HepG2 (cell line): ENCODE data around the gene FAM83E. TPM values are rescaled to one million over a fixed set of nuclear protein-coding genes. Genes with fewer than 3 reads are reported as not detected.

Source experiments
- ATAC-seq: fragments of 200-7000 bp; cut with Tn5 transposase; 3 replicates; pipeline ENCODE4 v1.9.1; 2020; ENCODE audit warnings: mild to moderate bottlenecking, moderate library complexity
- BruUV-seq: library from RNA; stranded (reverse); fragments of 400-500 nt; replicated peaks from 2 replicates; lab custom pipeline; 2021; lab: Mats Ljungman, UMichigan
- CTCF ChIA-PET: fragments of 300-600 bp; formaldehyde crosslinking; extraction: SDS; loops from one replicate; lab custom pipeline; 2021; ENCODE audit warnings: low total read pairs, inconsistent platforms, low intra/inter-chr PET ratio; lab: Yijun Ruan, JAX
- POLR2A ChIA-PET: fragments of 350-600 bp; sonication (Branson Sonifier 250); formaldehyde crosslinking; loops from one replicate; lab custom pipeline; 2020; ENCODE audit warnings: antibody characterized with exemption, inconsistent platforms; lab: Yijun Ruan, JAX
- DNase-seq: peaks from one replicate; pipeline ENCODE4 v3.0.0-alpha.2; 2015; ENCODE audit warnings: low spot score
- FAIRE-seq: peaks from 3 replicates; lab custom pipeline; 2011; peaks lifted over from hg19 to GRCh38; lab: Jason Lieb, UNC
- H2AFZ ChIP-seq: one replicate; pipeline ENCODE4 v1.6.1; 2011; ENCODE audit warnings: low read length, inconsistent platforms
- H3K27ac ChIP-seq: fragments of 300-600 bp; 3 replicates; pipeline ENCODE4 v1.8.0; 2011; ENCODE audit warnings: mixed run types, mild to moderate bottlenecking, mixed read lengths, low read length, inconsistent platforms; ENCODE audit not compliant: insufficient read depth; ENCODE audit errors: extremely low read length
- H3K27me3 ChIP-seq, 2 experiments: fragments of 200-600 bp in 1 of 2; 2 replicates in 1 of 2; 3 replicates in 1 of 2; pipeline versions ENCODE4 v1.6.0 to v1.8.0; 2011; ENCODE audit warnings: low read length in 2 of 2, mild to moderate bottlenecking in 2 of 2, moderate library complexity in 2 of 2, inconsistent platforms in 1 of 2; ENCODE audit not compliant: insufficient read depth in 2 of 2, control insufficient read depth in 1 of 2
- H3K36me3 ChIP-seq, 2 experiments: fragments of 200-600 bp in 1 of 2; replicated peaks in 1 of 2; 2 replicates in 1 of 2; 3 replicates in 1 of 2; pipeline versions ENCODE4 v1.5.1 to v1.8.0; 2011; ENCODE audit warnings: low read length in 2 of 2, inconsistent platforms in 1 of 2; ENCODE audit not compliant: insufficient read depth in 2 of 2, control insufficient read depth in 1 of 2
- H3K4me1 ChIP-seq: 2 replicates; pipeline ENCODE4 v1.5.1; 2012; ENCODE audit warnings: low read length, inconsistent platforms; ENCODE audit not compliant: insufficient read depth
- H3K4me2 ChIP-seq: 2 replicates; pipeline ENCODE4 v1.6.0; 2011; ENCODE audit warnings: low read depth, low read length, inconsistent platforms
- H3K4me3 ChIP-seq, 3 experiments: fragments of 200-600 bp in 1 of 3; sonication (generic), shearing (Covaris generic) in 1 of 3; replicated peaks in 1 of 3; 2 replicates each; pipeline ENCODE4 v1.5.1; 2011 to 2016; ENCODE audit warnings: low read length in 3 of 3, inconsistent platforms in 2 of 3, low read depth in 2 of 3, mild to moderate bottlenecking in 2 of 3, control low read depth in 1 of 3, mixed read lengths in 1 of 3; ENCODE audit not compliant: insufficient read depth in 1 of 3
- H3K79me2 ChIP-seq: one replicate; pipeline ENCODE4 v1.6.1; 2011; ENCODE audit warnings: low read length, inconsistent platforms; ENCODE audit not compliant: insufficient read depth
- H3K9ac ChIP-seq: 2 replicates; pipeline ENCODE4 v1.6.0; 2011; ENCODE audit warnings: mild to moderate bottlenecking, low read depth, low read length, inconsistent platforms; ENCODE audit not compliant: insufficient read depth
- H3K9me3 ChIP-seq: 2 replicates; pipeline ENCODE4 v1.5.1; 2012; ENCODE audit warnings: mild to moderate bottlenecking, low read length
- H4K20me1 ChIP-seq: 2 replicates; pipeline ENCODE4 v1.6.0; 2011; ENCODE audit warnings: inconsistent platforms, mild to moderate bottlenecking, low read length, moderate library complexity; ENCODE audit not compliant: insufficient read depth
- ARID4A ChIP-seq: sonication (generic); formaldehyde crosslinking; IDR thresholded peaks from 2 replicates; pipeline ENCODE4 v1.5.0; 2020; ENCODE audit warnings: mild to moderate bottlenecking, missing genetic modification reagents, borderline replicate concordance
- MAFG ChIP-seq: sonication (generic); formaldehyde crosslinking; IDR thresholded peaks from 2 replicates; pipeline ENCODE4 v1.5.1; 2020; ENCODE audit warnings: mild to moderate bottlenecking, missing genetic modification reagents
- NCOA1 ChIP-seq: sonication (generic); formaldehyde crosslinking; IDR thresholded peaks from 2 replicates; pipeline ENCODE4 v1.9.0; 2021; ENCODE audit warnings: missing genetic modification reagents
- ZNF546 ChIP-seq: sonication (generic); formaldehyde crosslinking; conservative IDR thresholded peaks from 2 replicates; pipeline ENCODE4 v1.8.1; 2023; ENCODE audit warnings: mild to moderate bottlenecking, missing genetic modification reagents
- WGBS: methylation state at CpG from one replicate; pipeline ENCODE4 v1.1.6; 2017; ENCODE audit warnings: low lambda C conversion rate; 5-methylcytosine and 5-hydroxymethylcytosine counted together
- in situ Hi-C: cut with HindIII; loops from 2 replicates; pipeline ENCODE4 v1.10.0; 2017; ENCODE audit warnings: low pct_unique_long_range_greater_than_20kb; ENCODE audit not compliant: extremely low pct_ligation_motif_present
- intact Hi-C: fragments of 100-400 bp; cut with micrococcal nuclease; formaldehyde crosslinking; loops from one replicate; pipeline ENCODE4 v1.10.0; 2022; ENCODE audit not compliant: unreplicated experiment
- polyA plus RNA-seq, 8 experiments: library from polyadenylated mRNA; depleted of rRNA in 3 of 8; stranded (reverse) in 7 of 8; unstranded in 1 of 8; fragments of >200 nt; fragmentation: Illumina TruSeq in 4 of 8; extraction: Trizol in 4 of 8; gene quantifications; 2 replicates each; pipeline versions ENCODE4 v1.2.1 to v1.2.3, GENCODE V29; 2011 to 2016; ENCODE audit warnings: low read depth in 4 of 8, missing spikeins in 1 of 8, mixed read lengths in 1 of 8; ENCODE audit not compliant: insufficient read depth in 1 of 8
- total RNA-seq, 5 experiments: library from RNA; depleted of rRNA; stranded (reverse); fragments of >200 nt; fragmentation: Illumina TruSeq; extraction: Trizol; gene quantifications; 2 replicates each; pipeline ENCODE4 v1.2.3, GENCODE V29; 2016; ENCODE audit warnings: low read depth in 1 of 5
- TF ChIP-seq, protein P1 (sequence below): sonication (generic); formaldehyde crosslinking; IDR thresholded peaks from 2 replicates; pipeline ENCODE4 v1.4.0; 2020; ENCODE audit warnings: missing genetic modification reagents, borderline replicate concordance

The FAM83E gene
- total and polyA plus RNA-seq, 2 of the 13 experiments (the other 11 are each of a cell fraction or from before 2014, with no cell fraction given): 0.18 to 0.60 TPM

DNA sequence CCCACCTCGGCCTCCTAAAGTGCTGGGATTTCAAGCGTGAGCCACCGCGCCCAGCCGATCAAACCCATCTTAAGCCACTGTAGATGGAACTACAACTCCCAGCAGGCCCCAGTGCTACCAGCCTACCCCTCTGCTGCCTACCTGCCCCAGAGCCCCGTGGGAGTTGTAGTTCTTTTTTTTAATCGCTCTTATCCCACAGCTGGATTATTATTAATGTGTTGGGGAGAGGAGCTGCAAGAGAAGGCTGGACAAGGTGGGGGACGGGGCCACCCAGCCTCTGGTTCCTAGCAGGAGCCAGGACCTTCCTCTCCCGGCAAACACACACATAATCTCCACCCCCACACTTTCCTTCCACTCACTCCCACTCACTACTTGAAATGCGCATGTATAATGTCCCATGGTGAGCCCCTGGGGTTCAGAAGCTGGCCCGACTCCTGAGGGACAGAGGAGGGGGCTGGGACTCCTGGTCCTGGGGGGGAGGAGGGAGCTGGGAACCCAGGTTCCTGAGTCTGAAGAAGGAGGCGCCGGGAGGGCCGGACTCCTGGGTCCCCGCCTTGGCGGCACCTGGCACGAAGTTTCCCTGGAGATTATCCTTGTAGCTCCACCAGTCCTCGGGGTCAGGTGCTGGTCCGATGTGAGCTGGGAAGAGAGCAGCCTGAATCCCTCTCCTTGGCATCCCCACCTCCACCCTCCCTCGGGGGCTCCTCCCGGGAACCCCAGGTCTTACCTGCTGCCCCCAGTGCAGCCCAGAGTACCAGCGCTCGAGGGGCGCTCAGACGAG is 30.2 kb upstream of the FAM83E start (continued):
- TF ChIP-seq MAFG (no peak), NCOA1 (CRISPR knock-in tag) (no peak)
- TF ChIP-seq, protein P1, sequence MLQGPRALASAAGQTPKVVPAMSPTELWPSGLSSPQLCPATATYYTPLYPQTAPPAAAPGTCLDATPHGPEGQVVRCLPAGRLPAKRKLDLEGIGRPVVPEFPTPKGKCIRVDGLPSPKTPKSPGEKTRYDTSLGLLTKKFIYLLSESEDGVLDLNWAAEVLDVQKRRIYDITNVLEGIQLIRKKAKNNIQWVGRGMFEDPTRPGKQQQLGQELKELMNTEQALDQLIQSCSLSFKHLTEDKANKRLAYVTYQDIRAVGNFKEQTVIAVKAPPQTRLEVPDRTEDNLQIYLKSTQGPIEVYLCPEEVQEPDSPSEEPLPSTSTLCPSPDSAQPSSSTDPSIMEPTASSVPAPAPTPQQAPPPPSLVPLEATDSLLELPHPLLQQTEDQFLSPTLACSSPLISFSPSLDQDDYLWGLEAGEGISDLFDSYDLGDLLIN (CRISPR knock-in tag): peak; percentile 61; the same call in 1 of the 2 replicates

- H3K27me3 ChIP-seq: peaks cover 1 to 4% of the 10 kb centered on the region in 2 experiments; a peak in 4 of 5 replicates
- no peak for ATAC-seq
- ChIA-PET CTCF (no interaction called here), POLR2A (interaction anchor here (1.5 to 3.4 kb wide), 3 partner anchors 10 to 125 kb away, joined by 4 to 16 read pairs (median 5); no protein-coding TSS in a partner anchor)
- H3K9ac ChIP-seq: no peak overlapping the region
- TF ChIP-seq ZNF546 (CRISPR knock-in tag): no peak
- 0 out of 2 replicates have a peak, but pooled peaks have one; percentile 13 for TF ChIP-seq ARID4A (CRISPR knock-in tag)
- H2AFZ ChIP-seq: no peak overlapping the region
- H3K4me3 ChIP-seq: no peak overlapping the region
- in situ Hi-C loops: no loop called here
- BruUV-seq: no TSS peak
- H3K36me3 ChIP-seq: no peaks in the 10 kb centered on the region
- H4K20me1 ChIP-seq: no peaks in the 10 kb centered on the region
- H3K79me2 ChIP-seq: no peaks in the 10 kb centered on the region
- no peak for DNase-seq
- H3K9me3 ChIP-seq: no peaks in the 10 kb centered on the region
- intact Hi-C loops: no loop called here
- FAIRE-seq: no peak
- 71% methylated on average over 4 of the region's 4 CpGs for WGBS
- no peak overlapping the region for H3K4me2 ChIP-seq
- H3K4me1 ChIP-seq: peaks cover 22% of the 10 kb centered on the region
- H3K27ac ChIP-seq: no peak overlapping the region
Measured at GRCh38 chr19:48644355-48644754, 29.5 kb upstream of the FAM83E start.
